HepG2 (cell line): Measurements from ENCODE around the gene C2orf81. TPM values are rescaled to one million over a fixed set of nuclear protein-coding genes. Genes with fewer than 3 reads are reported as not detected.

Source experiments
- FLYWCH1 ChIP-seq: sonication (generic); formaldehyde crosslinking; IDR thresholded peaks from 2 replicates; pipeline ENCODE4 v1.8.1; 2023; ENCODE audit warnings: mild to moderate bottlenecking, missing genetic modification reagents
- IKZF1 ChIP-seq: fragments of 450-650 bp; IDR thresholded peaks from 2 replicates; pipeline ENCODE4 v1.7.1; 2016
- RORA ChIP-seq: sonication (generic); formaldehyde crosslinking; IDR thresholded peaks from 2 replicates; pipeline ENCODE4 v1.5.0; 2020; ENCODE audit warnings: mild to moderate bottlenecking, missing genetic modification reagents, moderate library complexity
- SATB2 ChIP-seq: sonication (generic); formaldehyde crosslinking; IDR thresholded peaks from 2 replicates; pipeline ENCODE4 v1.5.0; 2020; ENCODE audit warnings: missing genetic modification reagents
- STAT5B ChIP-seq: sonication (generic); formaldehyde crosslinking; IDR thresholded peaks from 2 replicates; pipeline ENCODE4 v1.4.0; 2020; ENCODE audit warnings: missing genetic modification reagents
- ZBTB7A ChIP-seq: sonication (generic); formaldehyde crosslinking; IDR thresholded peaks from 2 replicates; pipeline ENCODE4 v1.8.0; 2022; ENCODE audit warnings: mild to moderate bottlenecking, missing genetic modification reagents
- ZNF121 ChIP-seq: sonication (generic); formaldehyde crosslinking; IDR thresholded peaks from 2 replicates; pipeline ENCODE4 v1.5.0; 2020; ENCODE audit warnings: mild to moderate bottlenecking, missing genetic modification reagents
- ZNF317 ChIP-seq: sonication (generic); formaldehyde crosslinking; IDR thresholded peaks from 2 replicates; pipeline ENCODE4 v1.5.0; 2020; ENCODE audit warnings: mild to moderate bottlenecking, missing genetic modification reagents
- ZNF33A ChIP-seq: sonication (generic); formaldehyde crosslinking; IDR thresholded peaks from 2 replicates; pipeline ENCODE4 v1.5.1; 2020; ENCODE audit warnings: missing genetic modification reagents, mild to moderate bottlenecking, moderate library complexity, borderline replicate concordance
- ZNF589 ChIP-seq: sonication (generic); formaldehyde crosslinking; conservative IDR thresholded peaks from 2 replicates; pipeline ENCODE4 v1.8.0; 2022; ENCODE audit warnings: mild to moderate bottlenecking, moderate library complexity, missing genetic modification reagents
- ZNF614 ChIP-seq: IDR thresholded peaks from 2 replicates; pipeline ENCODE4 v1.6.1; 2018; ENCODE audit warnings: missing biosample characterization, missing genetic modification reagents, inconsistent platforms, borderline replicate concordance
- ZNF782 ChIP-seq: sonication (generic); formaldehyde crosslinking; IDR thresholded peaks from 2 replicates; pipeline ENCODE4 v1.4.0; 2020; ENCODE audit warnings: missing genetic modification reagents, mild to moderate bottlenecking, borderline replicate concordance
- ZNF788 ChIP-seq: sonication (generic); formaldehyde crosslinking; IDR thresholded peaks from 2 replicates; pipeline ENCODE4 v1.5.0; 2020; ENCODE audit warnings: mild to moderate bottlenecking, missing genetic modification reagents, borderline replicate concordance
- ZNF841 ChIP-seq: sonication (generic); formaldehyde crosslinking; IDR thresholded peaks from 2 replicates; pipeline ENCODE4 v1.8.1; 2023; ENCODE audit warnings: missing genetic modification reagents, borderline replicate concordance
- polyA plus RNA-seq, 8 experiments: library from polyadenylated mRNA; depleted of rRNA in 3 of 8; stranded (reverse) in 7 of 8; unstranded in 1 of 8; fragments of >200 nt; fragmentation: Illumina TruSeq in 4 of 8; extraction: Trizol in 4 of 8; gene quantifications; 2 replicates each; pipeline versions ENCODE4 v1.2.1 to v1.2.3, GENCODE V29; 2011 to 2016; ENCODE audit warnings: low read depth in 4 of 8, missing spikeins in 1 of 8, mixed read lengths in 1 of 8; ENCODE audit not compliant: insufficient read depth in 1 of 8
- total RNA-seq, 5 experiments: library from RNA; depleted of rRNA; stranded (reverse); fragments of >200 nt; fragmentation: Illumina TruSeq; extraction: Trizol; gene quantifications; 2 replicates each; pipeline ENCODE4 v1.2.3, GENCODE V29; 2016; ENCODE audit warnings: low read depth in 1 of 5
- TF ChIP-seq, protein P1 (sequence below): IDR thresholded peaks from 2 replicates; pipeline ENCODE4 v1.6.1; 2016; ENCODE audit warnings: low read depth, control low read depth
- TF ChIP-seq, protein P2 (sequence below): sonication (generic); formaldehyde crosslinking; IDR thresholded peaks from 2 replicates; pipeline ENCODE4 v1.4.0; 2020; ENCODE audit warnings: missing genetic modification reagents, borderline replicate concordance
- TF ChIP-seq, protein P3 (sequence below): sonication (generic); formaldehyde crosslinking; IDR thresholded peaks from 2 replicates; pipeline ENCODE4 v1.4.0; 2020; ENCODE audit warnings: missing genetic modification reagents
- TF ChIP-seq, protein P4 (sequence below): sonication (generic); formaldehyde crosslinking; IDR thresholded peaks from 2 replicates; pipeline ENCODE4 v1.4.0; 2020; ENCODE audit warnings: mild to moderate bottlenecking, missing genetic modification reagents, borderline replicate concordance
- TF ChIP-seq, protein P5 (sequence below): sonication (generic); formaldehyde crosslinking; IDR thresholded peaks from 2 replicates; pipeline ENCODE4 v1.4.0; 2020; ENCODE audit warnings: mild to moderate bottlenecking, low read depth, missing genetic modification reagents
- TF ChIP-seq, protein P6 (sequence below): IDR thresholded peaks from 2 replicates; pipeline ENCODE4 v1.6.1; 2016; ENCODE audit warnings: missing biosample characterization, missing genetic modification reagents, low read depth

Gene C2orf81
- total and polyA plus RNA-seq, 2 of the 13 experiments (the other 11 are each of a cell fraction or from before 2014, with no cell fraction given): 0.15 to 0.17 TPM

DNA sequence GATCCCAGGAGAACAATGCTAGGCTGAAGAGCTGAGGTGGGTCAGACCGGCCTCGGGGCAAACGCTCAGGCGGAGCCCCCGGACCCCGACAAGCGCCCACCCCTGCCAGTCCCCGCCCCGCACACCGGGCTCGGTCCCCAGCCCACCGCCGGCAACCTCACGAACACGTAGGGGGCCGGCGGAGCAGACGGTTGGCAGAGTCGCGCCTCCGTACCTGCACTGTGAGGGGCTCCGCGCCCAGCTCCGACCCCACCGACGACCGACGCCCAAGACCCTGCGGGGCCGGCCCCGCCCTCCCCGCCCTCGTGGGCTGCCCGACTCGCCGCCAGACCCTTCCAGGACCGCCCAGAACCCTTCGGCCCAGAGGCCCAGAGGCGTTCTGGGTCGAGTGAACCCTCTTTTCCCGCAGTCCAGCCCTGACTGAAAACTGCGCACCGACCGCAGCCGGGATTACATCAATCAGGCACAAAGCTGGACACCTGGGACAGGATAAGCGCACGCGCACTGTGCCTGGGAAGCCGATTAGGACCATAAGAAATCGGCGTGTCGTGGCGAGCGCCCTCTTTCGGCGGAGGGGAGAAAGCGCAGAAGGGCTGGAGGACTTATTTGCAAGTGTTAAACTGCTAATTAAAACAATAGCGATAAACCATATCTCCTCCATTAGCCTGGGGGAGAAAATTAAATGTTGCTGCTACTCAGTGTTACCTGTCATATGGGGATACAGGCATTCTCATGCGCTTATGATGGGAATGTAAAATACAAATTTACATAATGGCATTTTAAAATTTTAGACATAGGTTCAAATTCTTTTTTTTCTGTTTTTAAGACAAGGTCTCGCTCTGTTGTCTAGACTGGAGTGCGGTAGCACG is 29.6 kb downstream of the C2orf81 start (continued):
- TF ChIP-seq, protein P1, sequence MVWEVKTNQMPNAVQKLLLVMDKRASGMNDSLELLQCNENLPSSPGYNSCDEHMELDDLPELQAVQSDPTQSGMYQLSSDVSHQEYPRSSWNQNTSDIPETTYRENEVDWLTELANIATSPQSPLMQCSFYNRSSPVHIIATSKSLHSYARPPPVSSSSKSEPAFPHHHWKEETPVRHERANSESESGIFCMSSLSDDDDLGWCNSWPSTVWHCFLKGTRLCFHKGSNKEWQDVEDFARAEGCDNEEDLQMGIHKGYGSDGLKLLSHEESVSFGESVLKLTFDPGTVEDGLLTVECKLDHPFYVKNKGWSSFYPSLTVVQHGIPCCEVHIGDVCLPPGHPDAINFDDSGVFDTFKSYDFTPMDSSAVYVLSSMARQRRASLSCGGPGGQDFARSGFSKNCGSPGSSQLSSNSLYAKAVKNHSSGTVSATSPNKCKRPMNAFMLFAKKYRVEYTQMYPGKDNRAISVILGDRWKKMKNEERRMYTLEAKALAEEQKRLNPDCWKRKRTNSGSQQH (CRISPR knock-in tag): peak; percentile 47; the same call in 1 of the 2 replicates
- TF ChIP-seq ZNF33A (CRISPR knock-in tag) (no peak), ZNF614 (CRISPR knock-in tag) (peak; percentile 75), ZNF788 (CRISPR knock-in tag) (peak; percentile 41; the same call in 1 of the 2 replicates), ZNF841 (no peak), ZNF782 (CRISPR knock-in tag) (no peak), SATB2 (CRISPR knock-in tag) (no peak), ZNF589 (CRISPR knock-in tag) (no peak), RORA (CRISPR knock-in tag) (no peak), STAT5B (CRISPR knock-in tag) (no peak), IKZF1 (no peak), ZNF121 (CRISPR knock-in tag) (no peak), ZNF317 (CRISPR knock-in tag) (0 out of 2 replicates have a peak, but pooled peaks have one; percentile 17), ZBTB7A (CRISPR knock-in tag) (peak; percentile 95), FLYWCH1 (CRISPR knock-in tag) (no peak)
- TF ChIP-seq, protein P2, sequence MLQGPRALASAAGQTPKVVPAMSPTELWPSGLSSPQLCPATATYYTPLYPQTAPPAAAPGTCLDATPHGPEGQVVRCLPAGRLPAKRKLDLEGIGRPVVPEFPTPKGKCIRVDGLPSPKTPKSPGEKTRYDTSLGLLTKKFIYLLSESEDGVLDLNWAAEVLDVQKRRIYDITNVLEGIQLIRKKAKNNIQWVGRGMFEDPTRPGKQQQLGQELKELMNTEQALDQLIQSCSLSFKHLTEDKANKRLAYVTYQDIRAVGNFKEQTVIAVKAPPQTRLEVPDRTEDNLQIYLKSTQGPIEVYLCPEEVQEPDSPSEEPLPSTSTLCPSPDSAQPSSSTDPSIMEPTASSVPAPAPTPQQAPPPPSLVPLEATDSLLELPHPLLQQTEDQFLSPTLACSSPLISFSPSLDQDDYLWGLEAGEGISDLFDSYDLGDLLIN (CRISPR knock-in tag): 0 out of 2 replicates have a peak, but pooled peaks have one; percentile 33
- TF ChIP-seq, protein P3, sequence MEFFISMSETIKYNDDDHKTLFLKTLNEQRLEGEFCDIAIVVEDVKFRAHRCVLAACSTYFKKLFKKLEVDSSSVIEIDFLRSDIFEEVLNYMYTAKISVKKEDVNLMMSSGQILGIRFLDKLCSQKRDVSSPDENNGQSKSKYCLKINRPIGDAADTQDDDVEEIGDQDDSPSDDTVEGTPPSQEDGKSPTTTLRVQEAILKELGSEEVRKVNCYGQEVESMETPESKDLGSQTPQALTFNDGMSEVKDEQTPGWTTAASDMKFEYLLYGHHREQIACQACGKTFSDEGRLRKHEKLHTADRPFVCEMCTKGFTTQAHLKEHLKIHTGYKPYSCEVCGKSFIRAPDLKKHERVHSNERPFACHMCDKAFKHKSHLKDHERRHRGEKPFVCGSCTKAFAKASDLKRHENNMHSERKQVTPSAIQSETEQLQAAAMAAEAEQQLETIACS: 0 out of 2 replicates have a peak, but pooled peaks have one; percentile 10
- TF ChIP-seq, protein P4, sequence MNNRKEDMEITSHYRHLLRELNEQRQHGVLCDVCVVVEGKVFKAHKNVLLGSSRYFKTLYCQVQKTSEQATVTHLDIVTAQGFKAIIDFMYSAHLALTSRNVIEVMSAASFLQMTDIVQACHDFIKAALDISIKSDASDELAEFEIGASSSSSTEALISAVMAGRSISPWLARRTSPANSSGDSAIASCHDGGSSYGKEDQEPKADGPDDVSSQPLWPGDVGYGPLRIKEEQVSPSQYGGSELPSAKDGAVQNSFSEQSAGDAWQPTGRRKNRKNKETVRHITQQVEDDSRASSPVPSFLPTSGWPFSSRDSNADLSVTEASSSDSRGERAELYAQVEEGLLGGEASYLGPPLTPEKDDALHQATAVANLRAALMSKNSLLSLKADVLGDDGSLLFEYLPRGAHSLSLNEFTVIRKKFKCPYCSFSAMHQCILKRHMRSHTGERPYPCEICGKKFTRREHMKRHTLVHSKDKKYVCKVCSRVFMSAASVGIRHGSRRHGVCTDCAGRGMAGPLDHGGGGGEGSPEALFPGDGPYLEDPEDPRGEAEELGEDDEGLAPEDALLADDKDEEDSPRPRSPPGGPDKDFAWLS (CRISPR knock-in tag): no peak
- TF ChIP-seq, protein P5, sequence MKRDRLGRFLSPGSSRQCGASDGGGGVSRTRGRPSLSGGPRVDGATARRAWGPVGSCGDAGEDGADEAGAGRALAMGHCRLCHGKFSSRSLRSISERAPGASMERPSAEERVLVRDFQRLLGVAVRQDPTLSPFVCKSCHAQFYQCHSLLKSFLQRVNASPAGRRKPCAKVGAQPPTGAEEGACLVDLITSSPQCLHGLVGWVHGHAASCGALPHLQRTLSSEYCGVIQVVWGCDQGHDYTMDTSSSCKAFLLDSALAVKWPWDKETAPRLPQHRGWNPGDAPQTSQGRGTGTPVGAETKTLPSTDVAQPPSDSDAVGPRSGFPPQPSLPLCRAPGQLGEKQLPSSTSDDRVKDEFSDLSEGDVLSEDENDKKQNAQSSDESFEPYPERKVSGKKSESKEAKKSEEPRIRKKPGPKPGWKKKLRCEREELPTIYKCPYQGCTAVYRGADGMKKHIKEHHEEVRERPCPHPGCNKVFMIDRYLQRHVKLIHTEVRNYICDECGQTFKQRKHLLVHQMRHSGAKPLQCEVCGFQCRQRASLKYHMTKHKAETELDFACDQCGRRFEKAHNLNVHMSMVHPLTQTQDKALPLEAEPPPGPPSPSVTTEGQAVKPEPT (CRISPR knock-in tag): no peak
- TF ChIP-seq, protein P6, sequence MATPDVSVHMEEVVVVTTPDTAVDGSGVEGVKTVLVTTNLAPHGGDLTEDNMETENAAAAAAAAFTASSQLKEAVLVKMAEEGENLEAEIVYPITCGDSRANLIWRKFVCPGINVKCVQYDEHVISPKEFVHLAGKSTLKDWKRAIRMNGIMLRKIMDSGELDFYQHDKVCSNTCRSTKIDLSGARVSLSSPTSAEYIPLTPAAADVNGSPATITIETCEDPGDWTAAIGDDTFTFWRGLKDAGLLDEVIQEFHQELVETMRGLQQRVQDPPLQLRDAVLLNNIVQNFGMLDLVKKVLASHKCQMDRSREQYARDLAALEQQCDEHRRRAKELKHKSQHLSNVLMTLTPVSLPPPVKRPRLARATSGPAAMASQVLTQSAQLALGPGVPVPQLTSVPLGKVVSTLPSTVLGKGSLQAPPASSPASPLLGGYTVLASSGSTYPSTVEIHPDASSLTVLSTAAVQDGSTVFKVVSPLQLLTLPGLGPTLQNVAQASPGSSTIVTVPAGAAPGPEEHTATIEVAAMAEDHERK (CRISPR knock-in tag): no peak
